Right kidney (tissue), 9 donors: ENCODE data around the gene OR6C68.
A peak's percentile ranks its signal among the peaks of the same experiment; 100 is the strongest.
"Not testable (repeated sequence)": the region's sequence is repeated elsewhere in the genome, so short reads cannot be mapped to it uniquely, and the experiment has no call there.

Experiments used
- DNase-seq: peaks from one replicate; pipeline ENCODE4 v3.0.0-alpha.2; 2016
- long read RNA-seq, 8 donors: transcript quantifications; one replicate each; lab custom pipeline, GENCODE V29; 2026

The OR6C68 gene
- long read RNA-seq, donor 1 = 0 reads
- long read RNA-seq, donor 2 = 0 reads
- long read RNA-seq, donor 3 = 0 reads
- long read RNA-seq, donor 4 = 0 reads
- long read RNA-seq, donor 5 = 0 reads
- long read RNA-seq, donor 6 = 0 reads
- long read RNA-seq, donor 7 = 0 reads
- long read RNA-seq, donor 8 = 0 reads

DNA sequence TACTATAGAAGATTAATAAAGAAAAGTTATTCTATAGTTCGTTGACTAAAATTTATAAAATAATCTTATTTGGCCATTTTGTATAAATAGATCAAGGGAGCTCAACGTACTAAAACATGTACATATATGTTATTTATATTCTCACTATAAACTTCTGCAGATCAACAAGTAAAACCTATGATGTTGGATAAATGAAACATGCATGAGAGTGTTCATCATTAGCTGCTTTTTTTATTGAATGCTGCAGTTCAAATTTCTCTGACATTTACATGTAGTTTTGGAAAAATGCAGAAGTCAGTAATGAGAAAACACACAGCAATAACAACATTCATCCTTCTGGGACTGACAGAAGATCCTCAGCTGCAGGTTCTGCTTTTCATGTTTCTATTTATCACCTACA is at the start of gene OR6C68:
Gene OR6C68, plus strand, starts transcription at position 301 of the 400 bp plus-strand sequence. Its CDS starts 0 bp downstream, at position 301.
- no peak for DNase-seq

DNA sequence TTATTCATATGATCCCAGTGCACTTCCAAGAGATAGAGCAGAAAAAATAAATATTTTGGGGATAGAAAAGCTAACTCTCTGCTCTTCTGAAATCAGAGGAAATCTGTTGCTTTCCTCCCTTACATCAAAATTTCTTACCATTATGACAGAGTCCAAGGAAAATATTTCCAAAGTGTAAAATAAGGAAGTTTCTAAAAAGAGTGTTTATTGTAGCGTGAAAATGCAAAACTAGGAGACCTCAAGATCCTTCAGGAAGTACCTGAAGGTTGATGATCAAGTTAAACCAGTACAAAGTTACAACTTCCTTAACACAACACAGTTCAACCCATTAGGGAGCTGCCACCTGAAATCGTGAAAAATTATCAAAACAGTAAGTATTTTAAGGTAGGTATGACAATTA is 48.4 kb upstream of the OR6C68 start, which contains the start of gene OR6C2:
Gene OR6C2, plus strand, starts transcription at position 301 of the 400 bp plus-strand sequence. CDS start 8,138 bp downstream, outside the sequence.
- DNase-seq = no peak

DNA sequence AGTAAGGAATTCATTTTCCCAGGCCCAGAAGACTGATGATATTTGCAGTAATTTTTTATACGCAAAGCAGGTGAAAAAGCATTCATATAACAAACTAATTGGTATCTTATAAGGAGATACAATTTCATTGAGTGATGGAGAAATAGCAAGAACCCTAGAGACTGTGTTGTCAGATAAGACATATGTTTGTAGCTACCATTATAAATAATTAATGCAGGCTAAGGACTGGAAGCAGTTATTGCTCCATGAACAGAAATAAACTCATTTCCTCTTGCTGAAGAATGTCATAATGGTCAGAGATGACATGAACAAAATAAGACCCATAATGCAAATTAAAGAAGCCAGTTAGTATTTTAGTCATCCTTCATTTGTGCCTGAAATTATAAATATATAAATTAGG is 46.8 kb upstream of the OR6C68 start:
- DNase-seq = no peak

DNA sequence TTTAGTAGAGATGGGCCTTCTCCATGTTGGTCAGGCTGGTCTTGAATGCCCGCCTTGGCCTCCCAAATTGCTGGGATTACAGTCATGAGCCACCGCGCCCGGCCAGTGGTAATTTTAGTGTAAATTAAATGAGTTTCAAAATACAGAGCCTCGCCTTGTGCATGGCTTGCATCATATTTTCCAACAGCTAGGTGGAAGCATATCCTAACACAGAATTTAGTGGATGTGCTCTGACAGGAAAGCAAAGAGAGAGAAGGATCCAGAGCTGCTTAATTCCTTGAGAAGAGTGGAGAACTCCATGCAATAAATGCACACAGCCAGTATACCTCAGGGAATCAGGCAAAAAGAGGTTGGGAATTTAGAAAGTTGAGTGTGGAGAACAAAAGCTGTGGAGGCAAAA is 45.9 kb upstream of the OR6C68 start:
- no peak for DNase-seq

DNA sequence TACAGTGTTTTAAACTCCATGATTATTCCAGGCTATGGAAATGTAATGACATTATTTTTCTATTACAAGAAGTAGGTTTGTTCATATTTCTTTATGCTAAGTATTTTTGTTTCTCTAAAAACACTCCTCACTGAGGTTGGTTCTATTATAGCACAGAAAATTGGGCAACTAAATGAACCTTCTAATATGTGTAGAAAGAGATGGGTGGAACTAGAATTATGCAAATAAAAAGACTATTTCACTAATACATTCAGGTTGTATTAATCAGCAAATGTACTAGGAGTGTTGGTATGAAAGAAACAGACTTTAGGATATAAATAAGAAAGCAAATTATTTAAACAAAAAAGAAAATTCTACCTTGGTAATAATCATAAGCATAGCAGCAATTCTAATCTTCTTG is 43.4 kb upstream of the OR6C68 start:
- DNase-seq = no peak

DNA sequence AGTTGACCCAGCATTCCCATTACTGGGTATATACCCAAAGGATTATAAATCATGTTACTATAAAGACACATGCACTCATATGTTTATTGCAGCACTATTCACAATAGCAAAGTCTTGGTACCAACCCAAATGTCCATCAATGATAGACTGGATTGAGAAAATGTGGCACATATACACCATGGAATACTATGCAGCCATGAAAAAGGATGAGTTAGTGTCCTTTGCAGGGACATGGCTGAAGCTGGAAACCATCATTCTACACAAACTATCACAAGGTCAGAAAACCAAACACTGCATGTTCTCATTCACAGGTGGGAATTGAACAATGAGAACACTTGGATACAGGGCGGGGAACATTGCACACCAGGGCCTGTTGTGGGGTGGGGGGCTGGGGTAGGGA is 27.3 kb upstream of the OR6C68 start:
- not testable (repeated sequence) for DNase-seq

DNA sequence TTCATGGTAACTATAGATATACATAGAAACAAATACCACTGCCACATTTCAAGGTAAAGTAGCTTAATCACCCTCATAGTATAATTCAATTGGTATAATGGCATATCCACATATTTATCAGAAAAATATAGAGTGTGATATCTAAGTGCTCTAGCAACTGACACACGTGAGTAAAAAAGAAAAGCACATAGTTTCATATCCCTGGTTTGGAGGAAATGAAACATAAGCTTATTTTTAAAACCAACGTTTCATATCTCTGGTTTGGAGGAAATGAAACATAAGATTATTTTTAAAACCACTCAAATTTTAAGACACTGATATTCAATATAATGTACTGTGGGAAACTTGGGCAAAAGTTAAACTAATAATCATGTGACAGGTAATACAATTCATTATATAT is 24.3 kb upstream of the OR6C68 start:
- DNase-seq = no peak

DNA sequence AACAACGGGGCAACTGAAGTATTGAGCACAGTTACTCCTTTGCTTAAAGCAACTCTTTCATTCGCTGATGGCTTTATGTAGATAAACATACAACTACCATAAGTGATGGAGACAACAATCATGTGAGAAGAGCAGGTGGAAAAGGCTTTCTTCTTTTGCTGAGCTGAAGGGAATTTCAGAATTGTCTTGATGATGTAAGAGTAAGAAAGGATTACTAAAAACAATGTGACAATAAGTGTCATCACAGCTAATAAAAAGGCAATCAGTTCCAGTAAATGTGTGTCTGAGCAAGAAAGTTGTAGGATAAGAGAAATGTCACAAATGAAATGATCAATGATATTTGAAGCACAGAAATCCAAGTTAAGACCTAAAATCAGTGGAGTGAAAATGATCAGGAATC is 22.9 kb upstream of the OR6C68 start:
- DNase-seq = no peak

DNA sequence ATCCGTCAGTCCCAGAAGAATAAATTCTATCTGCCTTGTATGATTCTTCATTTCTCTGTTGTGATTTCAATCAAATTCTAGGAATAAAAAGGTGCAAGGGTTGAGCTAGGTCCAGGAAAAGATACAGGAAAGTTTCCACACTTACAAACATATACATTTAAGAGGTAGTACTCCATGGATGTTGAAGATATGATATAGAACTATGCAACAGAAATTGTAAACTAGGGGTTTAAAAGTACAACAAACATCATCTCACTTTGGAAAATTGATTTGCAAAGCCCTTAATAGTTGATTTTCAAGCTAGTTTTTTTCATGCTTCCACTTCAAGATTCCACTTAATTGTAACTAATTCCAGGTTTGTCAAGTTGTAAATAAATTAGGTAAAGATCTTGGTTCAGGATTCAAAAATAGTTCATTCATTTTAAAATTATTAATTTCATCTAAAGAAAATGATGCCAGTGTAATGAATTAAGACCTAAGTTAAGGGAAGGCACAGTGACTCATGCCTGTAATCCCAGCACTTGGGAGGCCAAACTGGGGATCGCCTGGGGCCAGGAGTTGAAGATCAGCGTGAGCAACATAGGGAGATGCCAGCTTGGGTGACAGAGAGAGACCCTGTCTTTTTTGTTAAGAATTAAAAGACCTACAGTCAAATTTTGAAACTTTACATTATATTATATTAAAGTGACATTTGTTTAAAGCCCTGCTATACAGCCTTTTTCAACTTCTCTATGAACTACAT is 21.9 kb upstream of the OR6C68 start, which contains the start of gene OR6C70:
Gene OR6C70, minus strand, starts transcription at position 51 of the 742 bp plus-strand sequence. Its CDS starts 0 bp downstream, at position 51.
- DNase-seq = no peak

DNA sequence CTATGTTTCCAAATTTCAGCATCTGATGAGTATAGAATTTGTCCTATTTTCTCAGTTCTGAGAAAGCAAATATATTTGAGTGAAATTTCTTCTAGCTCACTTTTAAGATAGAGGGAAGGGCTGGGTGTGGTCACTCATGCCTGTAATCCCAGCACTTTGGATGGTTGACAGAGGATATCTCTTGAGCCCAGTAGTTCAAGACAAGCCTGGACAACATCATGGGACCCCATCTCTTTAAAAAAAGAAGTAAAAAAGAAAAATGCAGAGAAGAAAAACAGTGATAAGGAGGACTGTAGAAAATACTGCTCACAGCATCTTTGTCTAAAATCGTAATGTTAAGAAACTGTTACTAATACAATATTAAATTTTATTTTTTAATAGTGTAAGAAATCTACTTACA is 19.9 kb upstream of the OR6C68 start:
- no peak for DNase-seq

DNA sequence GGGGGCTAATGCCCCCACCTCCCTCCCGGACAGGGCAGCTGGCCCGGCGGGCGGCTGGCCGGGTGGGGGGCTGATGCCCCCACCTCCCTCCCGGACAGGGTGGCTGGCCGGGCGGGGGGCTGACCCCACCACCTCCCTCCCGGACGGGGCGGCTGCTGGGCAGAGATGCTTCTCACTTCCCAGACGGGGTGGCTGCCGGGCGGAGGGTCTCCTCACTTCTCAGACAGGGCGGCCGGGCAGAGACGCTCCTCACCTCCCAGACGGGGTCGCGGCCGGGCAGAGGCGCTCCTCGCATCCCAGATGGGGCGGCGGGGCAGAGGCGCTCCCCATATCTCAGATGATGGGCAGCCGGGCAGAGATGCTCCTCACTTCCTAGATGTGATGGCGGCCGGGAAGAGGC is 13.0 kb upstream of the OR6C68 start:
- DNase-seq = not testable (repeated sequence)

DNA sequence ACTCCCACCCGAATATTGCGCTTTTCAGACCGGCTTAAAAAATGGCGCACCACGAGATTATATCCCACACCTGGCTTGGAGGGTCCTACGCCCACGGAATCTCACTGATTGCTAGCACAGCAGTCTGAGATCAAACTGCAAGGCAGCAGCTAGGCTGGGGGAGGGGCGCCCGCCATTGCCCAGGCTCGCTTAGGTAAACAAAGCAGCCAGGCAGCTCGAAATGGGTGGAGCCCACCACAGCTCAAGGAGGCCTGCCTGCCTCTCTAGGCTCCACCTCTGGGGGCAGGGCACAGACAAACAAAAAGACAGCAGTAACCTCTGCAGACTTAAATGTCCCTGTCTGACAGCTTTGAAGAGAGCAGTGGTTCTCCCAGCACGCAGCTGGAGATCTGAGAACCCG is 7.9 kb upstream of the OR6C68 start:
- not testable (repeated sequence) for DNase-seq

DNA sequence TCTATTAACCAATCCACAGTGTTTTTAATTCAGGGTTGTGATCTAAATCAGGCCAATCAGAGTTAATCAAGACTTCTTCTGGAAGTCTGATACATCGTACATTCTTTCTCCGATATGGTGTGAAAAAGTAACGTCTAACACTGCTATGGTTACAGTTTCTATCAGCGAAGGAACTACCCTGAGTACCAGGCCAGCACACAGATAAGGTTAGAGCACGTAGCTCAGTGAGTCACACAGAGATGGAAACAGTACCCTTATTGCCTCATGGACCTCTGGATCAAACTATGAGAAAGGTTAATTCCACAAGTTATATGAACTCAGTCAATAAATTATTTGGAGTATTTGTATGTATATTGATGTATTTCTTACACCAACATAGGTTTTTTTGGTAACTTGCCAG is 3.3 kb downstream of the OR6C68 start:
- DNase-seq = no peak

DNA sequence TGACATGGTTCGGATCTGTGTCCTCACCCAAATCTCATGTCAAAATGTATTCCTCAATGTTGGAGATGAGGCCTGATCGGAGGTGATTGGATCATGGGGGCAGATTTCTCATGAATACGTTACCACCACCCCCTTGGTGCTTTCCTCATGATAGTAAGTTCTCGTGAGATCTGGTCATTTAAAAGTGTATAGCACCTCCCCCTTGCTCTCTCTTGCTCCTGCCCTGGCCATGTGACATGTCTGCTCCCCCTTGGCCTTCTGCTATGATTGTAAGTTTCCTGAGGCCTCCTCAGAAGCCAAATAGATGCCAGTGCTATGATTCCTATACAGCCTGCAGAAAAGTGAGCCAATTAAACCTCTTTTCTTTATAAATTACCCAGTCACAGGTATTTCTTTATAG is 7.1 kb downstream of the OR6C68 start:
- DNase-seq = no peak

DNA sequence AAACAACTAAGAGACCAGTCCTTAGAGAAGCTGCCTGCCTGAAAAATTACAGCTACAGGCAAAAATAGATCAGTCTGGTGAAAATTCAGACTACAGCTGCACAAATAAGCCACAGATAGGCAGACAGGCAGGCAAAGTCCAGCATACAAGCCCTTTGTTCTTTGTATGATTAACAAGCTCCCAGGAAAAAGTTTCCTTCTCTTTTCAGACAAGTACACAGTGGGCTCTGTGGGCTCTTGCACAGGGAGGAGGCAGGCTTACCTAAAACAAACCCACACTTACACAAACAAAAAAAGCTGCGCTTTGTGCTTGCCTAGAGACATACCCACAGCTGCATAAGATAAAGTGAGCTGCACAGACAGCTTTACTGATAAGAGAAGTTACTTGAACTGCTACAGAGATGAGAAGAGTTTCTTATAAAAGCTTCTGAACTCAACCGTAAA is 7.7 kb downstream of the OR6C68 start:
- DNase-seq = peak; percentile 28

DNA sequence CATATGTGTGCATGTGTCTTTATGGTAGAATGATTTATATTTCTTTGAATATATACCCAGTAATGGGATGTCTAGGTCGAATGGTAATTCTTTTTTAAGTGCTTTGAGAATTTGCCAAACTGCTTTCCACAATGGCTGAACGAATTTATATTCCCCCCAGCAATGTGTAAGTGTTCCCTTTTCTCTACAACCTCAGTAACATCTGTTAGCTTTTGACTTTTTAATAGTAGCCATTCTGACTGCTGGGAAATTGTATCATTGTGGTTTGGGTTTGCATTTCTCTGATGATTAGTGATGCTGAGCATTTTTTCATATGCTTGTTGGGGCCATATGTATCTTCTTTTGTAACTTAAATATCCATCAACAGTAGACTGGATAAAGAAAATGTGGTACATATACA is 9.4 kb downstream of the OR6C68 start:
- no peak for DNase-seq

DNA sequence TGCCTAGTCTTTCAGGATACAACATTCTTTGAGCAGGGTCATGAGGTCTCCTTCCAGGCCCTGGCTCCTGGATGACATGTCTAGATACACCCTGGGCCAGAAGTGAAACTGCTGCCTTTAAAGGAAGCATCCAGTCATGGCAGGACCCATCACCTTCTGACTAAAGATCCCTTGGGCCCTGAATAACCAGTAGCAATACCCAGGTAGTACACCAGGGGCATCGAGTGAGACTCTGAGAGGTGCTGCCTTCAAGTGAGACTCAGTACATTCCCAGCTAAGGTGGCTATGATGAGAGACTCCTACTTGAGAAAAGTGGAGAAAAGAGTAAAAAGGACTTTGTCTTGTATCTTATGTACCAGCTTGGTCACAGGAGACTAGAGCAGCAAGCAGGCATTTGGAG is 23.5 kb downstream of the OR6C68 start:
- no peak for DNase-seq

DNA sequence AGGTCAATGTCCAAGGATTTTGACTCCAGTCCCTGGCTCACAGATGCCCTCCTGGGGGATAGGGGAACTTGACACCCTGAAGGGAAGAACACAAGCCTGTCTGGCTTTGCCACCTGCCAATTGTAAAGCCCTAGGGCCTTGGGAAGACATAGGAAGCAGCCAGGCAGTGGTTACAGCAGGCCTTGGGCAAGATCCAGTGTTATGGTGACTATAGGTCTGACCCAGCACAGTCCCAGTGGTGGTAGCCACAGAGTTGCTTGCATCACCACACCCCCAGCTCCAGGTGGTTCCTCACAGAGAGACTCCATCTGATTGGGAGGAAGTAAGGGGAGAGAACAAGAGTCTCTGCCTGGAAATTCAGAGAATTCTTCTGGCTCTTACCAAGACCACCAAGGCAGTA is 24.2 kb downstream of the OR6C68 start:
- no peak for DNase-seq
